ENCODE results near the gene CHST5.

- TF ChIP-seq CTCF (IDR thresholded peaks at IDR 0.05) (no peak), ZFX (IDR thresholded peaks at IDR 0.05; ENCODE audit: borderline replicate concordance) (no peak)
Measured at GRCh38 chr16:75541236-75541635, 5.3 kb upstream of the CHST5 start.

Measured in 22Rv1 (cell line).